Left colon (tissue), 2 donors: ENCODE results near the gene SMR3A. TPM values are rescaled to one million over a fixed set of nuclear protein-coding genes. Genes with fewer than 3 reads are reported as not detected.

Source experiments
- ATAC-seq: fragments of 200-7000 bp; cut with Tn5 transposase; one replicate; pipeline ENCODE4 v1.9.1; 2020; ENCODE audit warnings: mild to moderate bottlenecking, moderate library complexity
- DNase-seq, 2 donors: peaks; one replicate each; pipeline ENCODE4 v3.0.0-alpha.2; 2020
- intact Hi-C, 2 donors: fragments of 100-400 bp; cut with DNase I in 1 of 2; cut with micrococcal nuclease in 1 of 2; formaldehyde crosslinking; loops; one replicate each; pipeline versions ENCODE4 v1.11.2 to v1.14.0; 2022; cut with DNase I, micrococcal nuclease
- long read RNA-seq: library from polyadenylated mRNA; unstranded; transcript quantifications from one replicate; pipeline ENCODE4 v2.0.0, GENCODE V29; 2021
- total RNA-seq, 2 donors: library from RNA; stranded (reverse); fragmentation: NEBNext Ultra II Directional; extraction: Animal tissue kit (Norgen Biotek cat#: 25700); gene quantifications; one replicate each; pipeline ENCODE4 v1.2.1, GENCODE V29; 2021
- donor health status: DM: no; HTN: no; CAD: no.
- donor health status: DM: yes; HTN: yes; CAD: no.

The SMR3A gene
- total RNA-seq = not detected
- long read RNA-seq = 0 reads

DNA sequence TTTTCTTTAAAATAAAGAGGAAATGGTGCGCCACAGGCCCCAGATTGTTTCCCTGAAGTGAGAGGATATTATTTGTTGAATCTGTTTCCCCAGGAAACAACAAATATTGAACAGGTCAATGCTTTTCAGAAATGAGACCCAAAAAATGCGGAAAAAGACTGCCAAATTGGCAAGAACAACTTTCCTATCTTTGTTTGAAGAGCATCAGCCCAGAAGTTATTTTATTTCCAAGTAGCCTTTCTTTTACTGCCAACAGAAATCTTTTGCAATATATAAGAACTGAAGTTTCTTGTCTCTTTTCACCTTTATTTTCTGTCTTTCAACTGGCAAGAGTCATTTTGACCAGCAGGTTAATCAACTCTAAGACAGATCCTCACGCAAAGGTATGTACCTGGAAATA lies at the start of gene SMR3A:
TSS of gene SMR3A (plus strand) at position 301 of the 400 bp plus-strand sequence. CDS start 1,356 bp downstream, outside the sequence.
- ATAC-seq (no peak), DNase-seq (no peak)
- intact Hi-C loops = no loop called here

- DNase-seq (no peak), ATAC-seq (no peak)
- intact Hi-C loops = no loop called here
Measured at GRCh38 chr4:70313736-70314135, 46.8 kb upstream of the SMR3A start.

- DNase-seq (no peak), ATAC-seq (no peak)
- intact Hi-C loops = no loop called here
Measured at GRCh38 chr4:70315928-70316327, 44.6 kb upstream of the SMR3A start.

GRCh38 chr4:70326052-70326451 lies 34.5 kb upstream of the SMR3A start:
- DNase-seq (no peak), ATAC-seq (no peak)
- intact Hi-C loops = no loop called here

- intact Hi-C loops = no loop called here
- ATAC-seq = no peak
- DNase-seq = no peak
Measured at GRCh38 chr4:70334681-70335080, 25.9 kb upstream of the SMR3A start, which contains the start of gene CABS1. Gene CABS1 (plus strand): TSS chr4:70334981. CDS start chr4:70335040, 59 bp downstream.

DNA sequence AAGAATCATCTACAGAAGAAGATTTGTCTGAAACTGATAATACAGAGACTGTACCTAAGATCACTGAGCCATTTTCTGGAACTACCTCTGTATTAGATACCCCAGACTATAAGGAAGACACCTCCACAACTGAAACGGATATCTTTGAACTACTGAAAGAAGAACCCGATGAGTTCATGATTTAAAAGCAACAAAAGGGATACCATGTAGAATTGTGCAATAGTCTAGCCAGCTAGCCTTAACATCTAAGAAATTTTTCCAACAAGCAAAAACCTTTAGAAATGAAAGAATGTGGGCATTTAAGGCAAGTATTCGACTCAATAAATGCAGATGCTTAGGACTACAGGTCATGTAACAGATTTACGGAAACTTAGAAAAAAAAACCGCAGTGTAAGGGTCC lies 24.5 kb upstream of the SMR3A start:
- ATAC-seq (no peak), DNase-seq (no peak)
- intact Hi-C loops = no loop called here

GRCh38 chr4:70337886-70338420 lies 22.6 kb upstream of the SMR3A start:
- DNase-seq (no peak), ATAC-seq (no peak)
- intact Hi-C loops = no loop called here

DNA sequence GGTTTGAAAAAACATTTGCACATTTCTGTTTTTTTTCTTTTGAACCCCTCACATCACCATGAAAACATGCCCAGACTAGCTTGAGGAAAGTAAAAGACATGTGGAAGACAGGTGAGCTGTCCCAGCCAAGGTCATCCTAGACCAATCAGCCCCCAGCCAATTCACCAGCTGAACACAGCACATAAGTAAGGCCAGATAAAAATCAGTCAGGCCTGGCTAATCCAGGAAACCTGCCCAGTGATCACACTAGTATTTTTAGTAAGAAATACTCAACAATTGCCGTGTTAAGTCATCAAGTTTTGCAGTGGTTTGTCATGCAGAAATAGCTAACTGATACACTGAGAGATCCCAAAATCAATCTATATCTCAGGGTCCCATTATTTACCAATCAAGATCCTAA lies 4.4 kb upstream of the SMR3A start:
- ATAC-seq = no peak
- intact Hi-C loops = no loop called here
- no peak for DNase-seq

DNA sequence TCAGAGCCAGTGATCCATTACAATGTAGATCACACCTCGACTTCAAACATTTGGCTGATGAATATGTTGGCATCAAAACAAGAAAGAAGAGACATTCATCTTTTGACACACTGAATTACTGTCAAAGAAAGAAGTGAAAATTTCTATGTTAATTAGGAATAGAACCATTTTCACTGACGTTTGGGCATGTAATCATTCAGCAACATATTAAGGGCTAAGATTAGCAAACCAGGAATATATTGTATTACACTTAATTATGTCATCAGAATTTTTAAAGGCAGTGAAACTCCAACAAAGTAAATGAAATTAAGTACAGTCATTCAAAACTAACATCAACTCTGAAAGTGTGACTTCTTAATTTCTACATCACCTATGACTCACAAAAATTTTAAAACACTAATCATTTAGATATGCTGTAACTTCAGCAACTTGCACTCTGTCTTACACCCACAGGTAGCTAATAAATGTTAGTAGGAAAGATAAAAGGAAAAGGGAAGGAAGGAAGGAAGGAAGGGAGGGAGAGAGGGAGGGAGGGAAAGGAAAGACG lies 1.4 kb upstream of the SMR3A start:
- intact Hi-C loops = no loop called here
- no peak for ATAC-seq
- DNase-seq = no peak

GRCh38 chr4:70364002-70364401 lies 3.4 kb downstream of the SMR3A start:
- intact Hi-C loops = no loop called here
- no peak for ATAC-seq
- no peak for DNase-seq

- ATAC-seq (no peak), DNase-seq (no peak)
- intact Hi-C loops = no loop called here
Measured at GRCh38 chr4:70365479-70365878, 4.9 kb downstream of the SMR3A start.

DNA sequence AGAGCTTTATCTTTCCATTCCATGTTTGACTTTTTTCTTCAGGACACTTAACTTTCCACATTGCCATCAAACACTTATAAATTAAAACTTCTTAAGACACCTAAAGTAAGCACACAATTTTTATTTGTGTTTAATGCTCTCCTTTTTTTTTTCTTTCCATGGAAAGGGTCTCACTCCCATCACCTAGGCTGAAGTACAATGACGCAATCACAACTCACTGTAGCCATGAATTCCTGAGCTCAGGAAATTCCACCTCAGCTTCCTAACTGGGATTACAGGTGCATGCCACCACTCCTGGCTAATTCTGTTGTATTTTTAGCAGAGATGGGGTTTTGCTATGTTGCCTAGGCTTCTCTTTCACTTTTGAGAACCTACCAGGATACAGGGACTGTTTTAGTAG lies 7.3 kb downstream of the SMR3A start:
- intact Hi-C loops = no loop called here
- ATAC-seq = no peak

DNA sequence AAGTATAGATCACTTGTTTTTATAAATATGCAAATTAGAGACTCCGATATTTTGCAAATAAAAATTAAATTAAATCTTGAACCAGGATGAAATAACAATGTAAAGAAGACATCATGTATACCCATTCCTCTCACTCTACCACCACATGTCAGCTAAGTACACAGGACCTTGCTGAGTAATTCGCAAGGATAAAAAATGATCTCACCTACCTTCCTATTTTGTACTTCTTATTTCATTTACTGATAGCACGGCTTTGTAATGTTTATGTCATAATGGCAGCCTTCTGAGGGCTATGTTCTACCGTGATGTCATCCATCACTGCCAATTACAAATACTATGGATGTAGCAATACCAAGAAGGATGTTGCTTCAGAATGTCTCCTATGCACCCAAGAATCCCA lies 11.4 kb downstream of the SMR3A start:
- ATAC-seq (no peak), DNase-seq (no peak)
- intact Hi-C loops = no loop called here

More for the DNA sequence above, 7.3 kb downstream of the SMR3A start:
- DNase-seq = no peak

DNA sequence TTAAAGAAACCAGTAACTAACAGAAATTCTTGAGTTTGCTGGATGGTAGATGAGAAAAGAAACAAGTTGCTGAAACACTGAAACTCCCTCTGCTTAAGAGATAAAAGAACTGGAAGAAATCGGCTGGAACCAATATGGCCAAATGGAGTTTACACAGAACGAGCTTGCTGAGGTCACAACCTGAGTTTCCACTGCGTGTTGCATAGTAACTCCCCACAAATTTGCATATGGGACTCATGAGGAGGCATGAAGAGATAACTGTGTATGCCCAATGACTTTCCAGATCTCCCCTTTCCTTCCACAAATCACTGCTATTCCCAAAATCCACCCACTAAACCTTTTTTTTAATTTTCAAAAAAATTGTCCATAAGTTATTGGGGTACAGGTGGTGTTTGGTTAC lies 12.2 kb downstream of the SMR3A start:
- intact Hi-C loops = no loop called here
- ATAC-seq (no peak), DNase-seq (no peak)

- intact Hi-C loops = no loop called here
- no peak for DNase-seq
- no peak for ATAC-seq
Measured at GRCh38 chr4:70380578-70380977, 20.0 kb downstream of the SMR3A start.

DNA sequence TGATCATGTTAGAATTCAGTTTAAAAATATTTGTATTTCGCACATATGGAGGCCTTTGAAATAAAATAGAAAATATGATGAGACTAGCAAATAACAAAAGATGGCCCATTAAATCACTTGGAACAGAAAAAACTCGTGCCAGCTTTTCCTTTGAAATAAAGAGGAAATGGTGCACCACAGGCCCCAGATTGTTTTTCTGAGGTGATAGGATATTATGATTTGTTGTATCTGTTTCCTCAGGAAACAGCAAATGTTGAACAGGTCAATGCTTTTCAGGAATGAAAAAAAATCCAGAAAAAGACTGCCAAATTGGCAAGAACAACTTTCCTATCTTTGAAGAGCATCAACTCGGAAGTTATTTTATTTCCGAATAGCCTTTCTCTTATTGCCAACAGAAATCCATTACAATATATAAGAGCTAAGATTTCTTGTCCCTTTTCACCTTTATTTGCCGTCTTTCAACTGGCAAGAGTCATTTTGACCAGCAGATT lies 22.2 kb downstream of the SMR3A start, which contains the start of gene SMR3B:
TSS of gene SMR3B (plus strand) at position 441 of the 491 bp plus-strand sequence. CDS start 1,380 bp downstream, outside the sequence.
- ATAC-seq (no peak), DNase-seq (no peak)
- intact Hi-C loops = no loop called here

DNA sequence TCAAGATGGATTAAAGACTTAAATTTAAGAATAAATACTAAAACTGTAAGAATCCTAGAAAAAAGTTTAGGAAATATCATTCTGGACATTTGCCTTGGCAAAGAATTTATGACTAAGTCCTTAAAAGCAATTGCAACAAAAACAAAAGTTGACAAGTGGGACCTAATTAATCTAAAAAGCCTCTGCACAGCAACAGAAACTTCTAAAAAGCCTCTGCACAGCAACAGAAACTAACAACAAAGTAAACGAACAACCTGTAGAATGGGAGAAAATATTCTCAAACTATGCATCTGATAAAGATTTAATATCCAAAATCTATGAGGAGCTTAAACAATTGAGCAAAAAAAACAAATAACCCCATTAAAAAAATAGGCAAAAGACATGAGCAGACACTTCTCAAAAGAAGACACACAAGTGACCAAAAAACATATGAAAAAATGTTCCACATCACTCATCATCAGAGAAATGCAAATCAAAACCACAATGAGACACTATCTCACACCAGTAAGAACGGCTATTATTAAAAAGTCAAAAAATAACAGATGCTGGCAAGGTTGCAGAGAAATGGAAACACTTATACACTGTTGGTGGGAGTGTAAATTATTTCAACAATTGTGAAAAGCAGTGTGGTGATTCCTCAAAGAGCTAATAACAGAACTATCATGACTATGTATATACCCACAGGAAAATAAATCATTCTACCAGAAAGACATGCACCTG lies 31.7 kb downstream of the SMR3A start:
- DNase-seq (no peak), ATAC-seq (no peak)
- intact Hi-C loops = no loop called here

DNA sequence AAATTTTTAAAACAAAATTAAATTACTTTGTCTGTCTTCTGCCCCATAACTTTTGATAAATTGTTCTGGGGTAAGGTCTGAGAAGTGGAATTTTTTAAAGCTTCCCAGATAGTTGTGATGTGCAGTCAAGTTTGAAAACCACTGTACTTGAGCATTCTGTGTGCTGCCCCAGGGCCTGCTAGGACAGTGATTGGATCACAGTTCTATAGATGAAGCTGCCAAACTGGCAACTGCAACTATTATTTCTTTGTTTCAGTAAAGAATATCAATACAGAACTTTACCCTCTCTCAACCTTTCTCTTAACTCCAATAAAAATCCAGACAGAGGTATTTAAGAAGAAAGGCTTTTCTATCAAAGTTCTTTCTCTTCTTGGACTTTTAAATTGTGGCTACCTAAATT lies 37.0 kb downstream of the SMR3A start, which contains the start of gene OPRPN:
TSS of gene OPRPN (plus strand) at position 361 of the 400 bp plus-strand sequence. CDS start 1,346 bp downstream, outside the sequence.
- intact Hi-C loops = no loop called here
- ATAC-seq = no peak
- no peak for DNase-seq

GRCh38 chr4:70399319-70399718 lies 38.8 kb downstream of the SMR3A start:
- intact Hi-C loops = no loop called here
- ATAC-seq = no peak
- no peak for DNase-seq

- DNase-seq (no peak), ATAC-seq (no peak)
- intact Hi-C loops = no loop called here
Measured at GRCh38 chr4:70402762-70403161, 42.2 kb downstream of the SMR3A start.
